ENCODE data around the gene PIGL.

DNA sequence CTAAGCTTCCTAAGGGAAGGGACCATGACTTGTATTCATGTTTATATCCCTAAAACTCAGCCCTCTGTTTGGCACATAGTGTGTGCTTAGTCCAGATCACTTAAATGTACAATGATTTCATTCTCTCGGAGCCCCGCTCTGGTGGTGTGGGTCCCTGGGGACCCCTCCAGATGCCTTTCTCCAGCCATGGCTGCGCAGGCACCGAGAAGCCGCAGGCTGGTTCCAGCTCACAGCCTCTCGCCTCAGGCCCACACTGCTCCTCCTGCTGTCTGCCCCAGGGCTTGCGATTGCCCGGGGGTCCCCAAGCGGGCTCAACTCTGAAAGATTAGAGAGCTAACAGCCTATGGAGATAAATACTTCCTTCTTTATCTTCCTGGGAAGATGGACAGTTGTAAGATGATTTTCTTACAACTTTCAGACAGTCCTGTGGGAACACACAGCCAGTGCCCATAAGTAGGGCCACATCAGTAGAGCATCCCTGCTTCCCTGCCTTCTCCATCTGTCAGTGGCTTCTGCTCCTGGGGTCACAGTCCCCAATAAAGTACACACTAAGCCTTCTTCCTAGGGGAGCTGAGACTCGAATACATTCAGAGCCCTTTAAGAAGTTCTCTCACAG is 70.0 kb downstream of the PIGL start:
- TF ChIP-seq POLR2A (IDR thresholded peaks at IDR 0.05): no peak
- no peak for TF ChIP-seq POLR2AphosphoS5 (IDR thresholded peaks at IDR 0.05)
- TF ChIP-seq, protein P1, sequence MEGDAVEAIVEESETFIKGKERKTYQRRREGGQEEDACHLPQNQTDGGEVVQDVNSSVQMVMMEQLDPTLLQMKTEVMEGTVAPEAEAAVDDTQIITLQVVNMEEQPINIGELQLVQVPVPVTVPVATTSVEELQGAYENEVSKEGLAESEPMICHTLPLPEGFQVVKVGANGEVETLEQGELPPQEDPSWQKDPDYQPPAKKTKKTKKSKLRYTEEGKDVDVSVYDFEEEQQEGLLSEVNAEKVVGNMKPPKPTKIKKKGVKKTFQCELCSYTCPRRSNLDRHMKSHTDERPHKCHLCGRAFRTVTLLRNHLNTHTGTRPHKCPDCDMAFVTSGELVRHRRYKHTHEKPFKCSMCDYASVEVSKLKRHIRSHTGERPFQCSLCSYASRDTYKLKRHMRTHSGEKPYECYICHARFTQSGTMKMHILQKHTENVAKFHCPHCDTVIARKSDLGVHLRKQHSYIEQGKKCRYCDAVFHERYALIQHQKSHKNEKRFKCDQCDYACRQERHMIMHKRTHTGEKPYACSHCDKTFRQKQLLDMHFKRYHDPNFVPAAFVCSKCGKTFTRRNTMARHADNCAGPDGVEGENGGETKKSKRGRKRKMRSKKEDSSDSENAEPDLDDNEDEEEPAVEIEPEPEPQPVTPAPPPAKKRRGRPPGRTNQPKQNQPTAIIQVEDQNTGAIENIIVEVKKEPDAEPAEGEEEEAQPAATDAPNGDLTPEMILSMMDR (IDR thresholded peaks at IDR 0.05): no peak
- no peak for TF ChIP-seq EP300 (IDR thresholded peaks at IDR 0.05; ENCODE audit: low read depth)

Data from transverse colon (tissue), 4 donors.